Neuronal stem cell (in vitro differentiated cells): ENCODE data around the gene CLEC16A.

Source experiments
- DNase-seq: peaks from one replicate; pipeline ENCODE4 v3.0.0-alpha.2; 2013; ENCODE audit warnings: low spot score
- H2AFZ ChIP-seq: one replicate; pipeline ENCODE4 v1.6.1; 2013; ENCODE audit warnings: mild to moderate bottlenecking, low read length, inconsistent platforms
- H2AK5ac ChIP-seq: 2 replicates; pipeline ENCODE4 v1.6.1; 2013; ENCODE audit warnings: low read depth, mild to moderate bottlenecking, inconsistent platforms, low read length, moderate library complexity, mixed read lengths
- H2BK120ac ChIP-seq: 2 replicates; pipeline ENCODE4 v1.6.1; 2013; ENCODE audit warnings: low read depth, mild to moderate bottlenecking, inconsistent platforms, low read length, moderate library complexity, mixed read lengths
- H2BK12ac ChIP-seq: one replicate; pipeline ENCODE4 v1.6.1; 2013; ENCODE audit warnings: low read length, inconsistent platforms
- H2BK15ac ChIP-seq: 2 replicates; pipeline ENCODE4 v1.6.1; 2013; ENCODE audit warnings: mild to moderate bottlenecking, low read length, inconsistent platforms, mixed read lengths
- H2BK5ac ChIP-seq: one replicate; pipeline ENCODE4 v1.6.1; 2013; ENCODE audit warnings: inconsistent platforms, mild to moderate bottlenecking, low read length, moderate library complexity
- H3K14ac ChIP-seq: one replicate; pipeline ENCODE4 v1.6.1; 2013; ENCODE audit warnings: low read length, inconsistent platforms
- H3K18ac ChIP-seq: 2 replicates; pipeline ENCODE4 v1.6.1; 2013; ENCODE audit warnings: low read length, inconsistent platforms
- H3K23ac ChIP-seq: 2 replicates; pipeline ENCODE4 v1.6.1; 2013; ENCODE audit warnings: low read depth, mild to moderate bottlenecking, mixed read lengths, low read length, inconsistent platforms; ENCODE audit not compliant: poor library complexity
- H3K27ac ChIP-seq: replicated peaks from 3 replicates; pipeline ENCODE4 v1.5.1; 2013; ENCODE audit warnings: low read length, inconsistent platforms
- H3K27me3 ChIP-seq, 3 experiments: 2 replicates each; pipeline ENCODE4 v1.6.1; 2013; ENCODE audit warnings: low read length in 3 of 3, mild to moderate bottlenecking in 2 of 3, inconsistent platforms in 1 of 3, low read depth in 1 of 3, mixed read lengths in 1 of 3, moderate library complexity in 1 of 3; ENCODE audit not compliant: control insufficient read depth in 3 of 3, insufficient read depth in 3 of 3
- H3K36me3 ChIP-seq, 2 donors: replicated peaks in 1 of 2; 2 replicates each; pipeline ENCODE4 v1.6.1; 2013; ENCODE audit warnings: low read length in 2 of 2; ENCODE audit not compliant: control insufficient read depth in 2 of 2, insufficient read depth in 2 of 2
- H3K4ac ChIP-seq: 2 replicates; pipeline ENCODE4 v1.6.1; 2013; ENCODE audit warnings: inconsistent platforms, mild to moderate bottlenecking, low read length, moderate library complexity
- H3K4me1 ChIP-seq, 2 donors: 1 replicate in 1 of 2; 2 replicates in 1 of 2; pipeline ENCODE4 v1.6.1; 2013; ENCODE audit warnings: low read length in 2 of 2, low read depth in 1 of 2; ENCODE audit not compliant: control insufficient read depth in 2 of 2, insufficient read depth in 1 of 2
- H3K4me2 ChIP-seq: one replicate; pipeline ENCODE4 v1.6.1; 2013; ENCODE audit warnings: mild to moderate bottlenecking, low read length, inconsistent platforms; ENCODE audit not compliant: insufficient read depth, poor library complexity, severe bottlenecking
- H3K4me3 ChIP-seq, 2 donors: 2 replicates each; pipeline ENCODE4 v1.5.1; 2013; ENCODE audit warnings: low read length in 2 of 2, mild to moderate bottlenecking in 2 of 2, inconsistent platforms in 1 of 2, moderate library complexity in 1 of 2
- H3K79me1 ChIP-seq: one replicate; pipeline ENCODE4 v1.6.1; 2013; ENCODE audit warnings: low read depth, mild to moderate bottlenecking, inconsistent platforms, low read length, moderate library complexity
- H3K9ac ChIP-seq: one replicate; pipeline ENCODE4 v1.6.1; 2013; ENCODE audit warnings: mild to moderate bottlenecking, low read depth, low read length, inconsistent platforms; ENCODE audit not compliant: poor library complexity
- H3K9me3 ChIP-seq, 2 donors: replicated peaks in 1 of 2; 2 replicates each; pipeline versions ENCODE3 to v1.6.1; 2013; ENCODE audit warnings: low read length in 2 of 2, mild to moderate bottlenecking in 2 of 2, inconsistent platforms in 1 of 2, low read depth in 1 of 2, mixed read lengths in 1 of 2, moderate library complexity in 1 of 2; ENCODE audit not compliant: control insufficient read depth in 2 of 2, insufficient read depth in 1 of 2
- H4K8ac ChIP-seq: one replicate; pipeline ENCODE4 v1.6.1; 2013; ENCODE audit warnings: low read depth, mild to moderate bottlenecking, inconsistent platforms, low read length, moderate library complexity
- H4K91ac ChIP-seq: one replicate; pipeline ENCODE4 v1.6.1; 2013; ENCODE audit warnings: low read length, low read depth, mild to moderate bottlenecking, inconsistent platforms; ENCODE audit not compliant: poor library complexity
- WGBS, 2 donors: extraction: QIAGEN DNeasy Blood & Tissue Kit; methylation state at CpG; one replicate each; pipeline ENCODE4 v1.1.7; 2013; ENCODE audit warnings: missing lambda C conversion rate in 2 of 2, mixed read lengths in 1 of 2; ENCODE audit not compliant: insufficient read length in 2 of 2, insufficient replicate concordance in 1 of 2; ENCODE audit errors: extremely low coverage in 2 of 2; 5-methylcytosine and 5-hydroxymethylcytosine counted together

The CLEC16A gene

GRCh38 chr16:11035096-11035495 is 90.7 kb downstream of the CLEC16A start:
- Histone ChIP-seq H3K4me3 (no peak overlapping the region), H3K18ac (no peak overlapping the region), H3K4ac (no peak overlapping the region), H4K91ac (no peak overlapping the region), H2BK120ac (no peak overlapping the region), H2AK5ac (no peak overlapping the region), H2AFZ (no peak overlapping the region), H3K27ac (no peak overlapping the region), H3K4me1 (peaks cover 0 to 14% of the 10 kb centered on the region in 2 donors), H2BK12ac (no peak overlapping the region), H3K36me3 (peaks cover 3 to 41% of the 10 kb centered on the region in 2 donors), H3K79me1 (no peaks in the 10 kb centered on the region), H2BK15ac (no peak overlapping the region), H2BK5ac (no peak overlapping the region), H3K4me2 (no peak overlapping the region), H4K8ac (no peak overlapping the region), H3K23ac (no peak overlapping the region), H3K9ac (no peak overlapping the region), H3K9me3 (no peaks in the 10 kb centered on the region), H3K14ac (no peak overlapping the region), H3K27me3 (no peaks in the 10 kb centered on the region)
- DNase-seq: no peak
- WGBS, 2 donors: no CpG with 5 or more reads among the region's 5 CpGs

- no peak overlapping the region for H3K4me3 ChIP-seq
- no peaks in the 10 kb centered on the region for H3K27me3 ChIP-seq
- no peak for DNase-seq
- no peak overlapping the region for H3K4me2 ChIP-seq
- H2BK15ac ChIP-seq: peak overlapping the region; percentile 7
- H4K91ac ChIP-seq: no peak overlapping the region
- no peak overlapping the region for H3K14ac ChIP-seq
- no peak overlapping the region for H2AFZ ChIP-seq
- no peak overlapping the region for H3K27ac ChIP-seq
- no peak overlapping the region for H3K4ac ChIP-seq
- no peak overlapping the region for H3K9ac ChIP-seq
- H3K36me3 ChIP-seq: peaks cover 3 to 41% of the 10 kb centered on the region in 2 donors
- no CpG with 5 or more reads among the region's 6 CpGs for WGBS, 2 donors
- H3K79me1 ChIP-seq: no peaks in the 10 kb centered on the region
- no peak overlapping the region for H2BK12ac ChIP-seq
- no peak overlapping the region for H2BK120ac ChIP-seq
- H3K23ac ChIP-seq: peak overlapping the region; percentile 31
- H3K9me3 ChIP-seq: no peaks in the 10 kb centered on the region
- no peak overlapping the region for H3K18ac ChIP-seq
- H4K8ac ChIP-seq: no peak overlapping the region
- H3K4me1 ChIP-seq: peaks cover 0 to 14% of the 10 kb centered on the region in 2 donors
- H2AK5ac ChIP-seq: no peak overlapping the region
- no peak overlapping the region for H2BK5ac ChIP-seq
Measured at GRCh38 chr16:11036040-11036439, 91.7 kb downstream of the CLEC16A start.

- Histone ChIP-seq H2BK5ac (no peak overlapping the region), H4K8ac (no peak overlapping the region), H3K4me2 (no peak overlapping the region), H3K9me3 (no peaks in the 10 kb centered on the region), H3K27me3 (no peaks in the 10 kb centered on the region), H2AFZ (no peak overlapping the region), H2BK120ac (no peak overlapping the region), H2BK12ac (no peak overlapping the region), H3K4me1 (peaks cover 0 to 14% of the 10 kb centered on the region in 2 donors), H3K36me3 (peaks cover 3 to 42% of the 10 kb centered on the region in 2 donors), H3K79me1 (no peaks in the 10 kb centered on the region), H3K4me3 (no peak overlapping the region), H3K14ac (no peak overlapping the region), H3K18ac (no peak overlapping the region), H2BK15ac (no peak overlapping the region), H4K91ac (no peak overlapping the region), H3K23ac (no peak overlapping the region), H2AK5ac (no peak overlapping the region), H3K9ac (no peak overlapping the region), H3K4ac (no peak overlapping the region), H3K27ac (no peak overlapping the region)
- no CpG with 5 or more reads among the region's 8 CpGs for WGBS, 2 donors
- DNase-seq: no peak
Measured at GRCh38 chr16:11036868-11037410, 92.6 kb downstream of the CLEC16A start.

GRCh38 chr16:11038305-11038704 is 93.9 kb downstream of the CLEC16A start:
- Histone ChIP-seq H2BK15ac (no peak overlapping the region), H3K4me3 (no peak overlapping the region), H3K4me1 (peaks cover 0 to 7% of the 10 kb centered on the region in 2 donors), H3K27me3 (no peaks in the 10 kb centered on the region), H3K79me1 (no peaks in the 10 kb centered on the region), H2BK12ac (no peak overlapping the region), H3K4me2 (no peak overlapping the region), H3K36me3 (peaks cover 5 to 54% of the 10 kb centered on the region in 2 donors), H3K27ac (no peak overlapping the region), H2BK120ac (no peak overlapping the region), H4K8ac (no peak overlapping the region), H3K9me3 (no peaks in the 10 kb centered on the region), H2BK5ac (no peak overlapping the region), H3K18ac (no peak overlapping the region), H3K4ac (no peak overlapping the region), H3K14ac (no peak overlapping the region), H4K91ac (no peak overlapping the region), H2AFZ (no peak overlapping the region), H2AK5ac (no peak overlapping the region), H3K23ac (no peak overlapping the region), H3K9ac (no peak overlapping the region)
- DNase-seq: no peak
- no CpG with 5 or more reads among the region's 4 CpGs for WGBS, 2 donors
